HG03521 (cell line): ENCODE results near the gene POP7.
A peak's percentile ranks its signal among the peaks of the same experiment; 100 is the strongest.
"Not testable (repeated sequence)": the region's sequence is repeated elsewhere in the genome, so short reads cannot be mapped to it uniquely, and the experiment has no call there.

Experiments
- ATAC-seq: cut with Tn5 transposase; IDR thresholded peaks from one replicate; pipeline ENCODE4 v1.9.1; 2021; ENCODE audit warnings: mild to moderate bottlenecking, moderate library complexity; ENCODE audit not compliant: unreplicated experiment

POP7 gene

GRCh38 chr7:100705753-100706671, at the start of gene POP7:
Gene POP7, plus strand, starts transcription at chr7:100706121. Its CDS starts 710 bp downstream, at chr7:100706831.
- ATAC-seq = peak; percentile 92

DNA sequence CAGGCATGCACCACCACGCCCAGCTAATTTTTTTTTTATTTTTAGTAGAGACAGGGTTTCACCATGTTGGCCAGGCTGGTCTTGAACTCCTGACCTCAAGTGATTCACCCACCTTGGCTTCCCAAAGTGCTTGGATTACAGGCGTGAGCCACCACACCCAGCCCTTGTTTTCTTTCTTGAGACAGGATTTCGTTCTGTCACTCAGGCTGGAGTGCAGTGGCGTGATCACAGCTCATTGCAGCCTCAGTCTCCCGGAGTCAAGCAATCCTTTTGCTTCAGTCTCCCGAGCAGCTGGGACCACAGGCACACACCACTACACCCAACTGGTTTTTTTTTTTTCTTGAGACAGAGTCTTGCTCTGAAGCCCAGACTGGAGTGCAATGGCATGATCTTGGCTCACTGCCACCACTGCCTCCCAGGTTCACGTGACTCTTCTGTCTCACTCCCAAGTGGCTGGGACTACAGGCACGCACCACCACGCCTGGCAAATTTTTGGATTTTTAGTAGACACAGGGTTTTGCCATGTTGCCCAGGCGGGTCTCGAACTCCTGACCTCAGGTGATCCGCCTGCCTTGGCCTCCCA, 43.6 kb upstream of the POP7 start:
- not testable (repeated sequence) for ATAC-seq

- no peak for ATAC-seq
These were observed 40.7 kb upstream of the POP7 start for GRCh38 chr7:100665168-100665726.

DNA sequence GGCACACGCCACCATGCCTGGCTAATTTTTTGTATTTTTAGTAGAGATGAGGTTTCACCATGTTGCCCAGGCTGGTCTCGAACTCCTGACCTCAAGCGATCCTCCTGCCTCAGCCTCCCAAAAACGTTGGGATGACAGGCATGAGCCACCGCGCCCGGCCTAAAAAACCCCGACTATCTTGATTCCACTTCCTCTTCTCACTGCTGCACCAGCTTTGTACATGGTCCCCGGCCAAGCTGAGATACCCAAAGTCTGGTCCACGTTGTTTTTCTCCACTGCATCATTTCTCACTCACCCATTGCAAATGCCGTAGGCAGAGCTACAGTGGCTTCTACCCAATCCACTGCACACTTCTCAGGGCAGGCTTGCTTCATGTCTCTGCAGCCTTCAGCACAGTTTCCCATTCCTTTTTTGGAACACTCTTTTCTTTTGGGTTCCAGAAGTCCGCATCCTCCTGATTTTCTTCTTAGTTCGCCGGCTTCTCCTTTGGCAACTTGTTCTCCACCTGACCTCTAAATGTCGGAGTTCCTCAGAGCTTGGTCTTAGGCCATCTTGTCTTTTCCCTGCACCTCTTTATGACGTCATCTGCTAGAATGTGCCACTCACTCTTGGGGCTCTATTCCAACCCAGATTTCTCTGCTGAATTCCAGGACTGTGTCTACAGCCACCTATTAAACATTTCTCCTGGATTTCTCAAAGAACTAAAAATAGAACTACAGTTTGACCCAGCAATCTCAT, 38.4 kb upstream of the POP7 start:
- ATAC-seq = no peak

DNA sequence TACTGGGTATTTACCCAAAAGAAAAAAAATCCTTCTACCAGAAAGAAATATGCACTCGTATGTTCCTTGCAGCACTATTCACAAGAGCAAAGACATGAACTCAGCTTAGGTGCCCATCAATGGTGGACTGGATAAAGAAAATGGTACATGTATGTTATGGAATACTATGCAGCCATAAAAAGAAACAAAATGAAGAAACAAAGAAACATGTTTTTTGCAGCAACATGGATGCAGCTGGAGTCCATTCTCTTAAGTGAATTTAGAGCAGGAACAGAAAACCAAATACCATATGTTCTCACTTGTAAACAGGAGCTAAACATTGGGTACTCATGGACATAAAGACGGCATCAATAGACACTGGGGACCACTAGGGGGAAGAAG, 37.9 kb upstream of the POP7 start:
- ATAC-seq = no peak

DNA sequence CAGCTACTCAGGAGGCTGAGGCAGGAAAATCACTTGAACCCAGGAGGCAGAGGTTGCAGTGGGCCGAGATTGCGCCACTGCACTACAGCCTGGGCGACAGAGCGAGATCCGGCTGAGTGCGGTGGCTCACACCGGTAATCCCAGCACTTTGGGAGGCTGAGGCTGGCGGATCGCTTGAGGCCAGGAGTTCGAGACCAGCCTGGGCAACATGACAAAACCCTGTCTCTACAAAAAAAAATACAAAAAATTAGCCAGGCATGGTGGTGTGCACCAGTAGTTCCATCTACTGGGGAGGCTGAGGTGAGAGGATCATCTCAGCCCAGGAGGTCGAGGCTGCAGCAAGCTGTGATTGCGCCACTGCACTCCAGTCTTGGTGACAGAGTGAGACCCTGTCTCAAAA, 36.8 kb upstream of the POP7 start:
- not testable (repeated sequence) for ATAC-seq

GRCh38 chr7:100670074-100670473, 35.8 kb upstream of the POP7 start:
- no peak for ATAC-seq

GRCh38 chr7:100671353-100672327, 34.3 kb upstream of the POP7 start:
- ATAC-seq = no peak

- peak; percentile 63 for ATAC-seq
These were observed 32.5 kb upstream of the POP7 start, which contains the start of gene GNB2 for GRCh38 chr7:100673302-100673941. Gene GNB2, plus strand, starts transcription at chr7:100673740. Its CDS starts 2,526 bp downstream, at chr7:100676266.

- peak; percentile 5 for ATAC-seq
These were observed 31.9 kb upstream of the POP7 start for GRCh38 chr7:100673942-100674410.

DNA sequence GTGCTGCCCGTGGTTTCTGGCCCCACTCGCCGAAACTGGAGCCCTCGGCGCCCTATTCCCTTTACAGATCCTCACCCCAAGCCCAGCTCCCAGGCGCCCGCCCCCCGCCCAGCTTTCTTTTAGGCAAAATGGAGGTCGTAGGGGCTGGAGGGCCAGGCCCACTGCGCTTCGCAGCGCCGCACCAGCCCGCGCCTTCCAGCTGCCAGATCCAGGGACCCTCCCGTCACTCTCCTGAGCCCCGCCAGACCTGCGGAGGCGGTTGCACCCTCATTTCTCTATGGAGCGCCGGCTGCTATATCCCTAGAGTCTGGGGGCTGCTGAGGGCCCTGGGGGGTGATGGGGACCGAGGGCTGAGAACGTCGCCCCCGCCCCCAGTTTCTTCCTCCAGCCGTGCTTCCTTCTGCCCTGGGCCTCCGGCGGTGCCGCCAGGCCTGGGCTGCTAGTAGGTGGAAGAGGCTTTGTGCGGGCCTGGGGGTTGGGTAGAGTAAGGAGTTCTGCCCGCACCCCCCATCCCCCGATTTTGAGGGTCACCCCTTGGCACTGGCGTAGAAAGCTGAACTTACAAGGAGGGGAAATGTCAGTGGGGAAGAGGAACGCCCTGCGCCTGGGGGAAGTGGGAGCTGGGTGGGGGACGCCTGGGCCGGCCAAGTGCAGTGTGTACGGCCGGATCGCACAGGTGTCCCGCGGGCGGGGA, 31.4 kb upstream of the POP7 start:
- no peak for ATAC-seq

DNA sequence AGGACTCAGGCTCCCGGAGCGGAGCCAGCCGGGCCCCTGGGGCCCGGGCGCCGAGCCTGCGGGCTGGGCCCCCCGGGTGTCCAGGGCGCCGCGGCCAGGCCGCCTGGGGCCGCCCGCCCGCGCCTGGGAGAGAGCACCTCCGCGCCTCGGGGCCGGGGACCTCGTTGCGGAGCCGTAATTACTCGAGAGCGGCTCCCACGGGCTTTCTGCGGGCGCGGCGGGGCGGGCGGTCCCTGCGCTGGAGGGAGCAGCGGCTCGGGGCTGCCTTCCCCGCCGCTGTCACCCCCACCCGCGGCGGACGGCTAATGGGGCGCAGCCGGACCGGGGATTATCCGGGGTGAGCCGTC, 30.8 kb upstream of the POP7 start:
- ATAC-seq = no peak

DNA sequence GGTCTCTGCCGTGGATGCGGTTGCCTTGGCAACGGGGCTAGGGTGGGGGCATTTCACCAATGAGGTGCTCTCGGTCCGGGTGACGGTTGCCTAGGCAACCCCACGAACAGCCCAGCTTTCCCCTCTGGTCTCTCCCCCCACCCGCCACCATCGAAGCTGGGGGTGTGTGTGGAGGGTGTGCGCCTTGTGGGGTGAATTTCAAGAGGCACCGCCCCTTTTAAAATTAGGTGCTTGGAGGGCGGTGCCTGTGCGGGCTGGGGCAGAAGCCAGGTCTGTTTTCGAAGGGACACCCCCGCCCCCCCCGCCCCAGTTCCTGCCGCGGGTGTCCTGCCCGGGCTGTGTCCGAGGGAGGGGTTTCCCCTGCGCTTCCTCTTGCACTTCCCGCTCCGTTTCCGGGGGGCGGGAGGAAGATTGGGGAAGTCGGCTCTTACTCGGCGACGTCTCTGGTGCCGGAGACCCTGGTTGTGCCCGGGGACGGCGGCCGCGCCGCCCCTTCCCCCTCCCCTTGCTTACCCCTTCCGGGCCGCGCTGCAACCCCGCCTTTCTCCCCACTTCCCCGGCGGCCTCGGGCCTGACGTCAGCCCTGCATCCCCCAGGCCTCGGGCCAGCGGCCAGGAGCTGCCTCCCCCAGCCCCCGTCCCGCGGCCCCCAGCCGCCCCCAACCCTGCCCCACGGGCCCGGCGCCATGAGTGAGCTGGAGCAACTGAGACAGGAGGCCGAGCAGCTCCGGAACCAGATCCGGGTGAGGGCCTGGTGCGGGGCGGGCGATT, 30.2 kb upstream of the POP7 start:
- ATAC-seq = peak; percentile 17

DNA sequence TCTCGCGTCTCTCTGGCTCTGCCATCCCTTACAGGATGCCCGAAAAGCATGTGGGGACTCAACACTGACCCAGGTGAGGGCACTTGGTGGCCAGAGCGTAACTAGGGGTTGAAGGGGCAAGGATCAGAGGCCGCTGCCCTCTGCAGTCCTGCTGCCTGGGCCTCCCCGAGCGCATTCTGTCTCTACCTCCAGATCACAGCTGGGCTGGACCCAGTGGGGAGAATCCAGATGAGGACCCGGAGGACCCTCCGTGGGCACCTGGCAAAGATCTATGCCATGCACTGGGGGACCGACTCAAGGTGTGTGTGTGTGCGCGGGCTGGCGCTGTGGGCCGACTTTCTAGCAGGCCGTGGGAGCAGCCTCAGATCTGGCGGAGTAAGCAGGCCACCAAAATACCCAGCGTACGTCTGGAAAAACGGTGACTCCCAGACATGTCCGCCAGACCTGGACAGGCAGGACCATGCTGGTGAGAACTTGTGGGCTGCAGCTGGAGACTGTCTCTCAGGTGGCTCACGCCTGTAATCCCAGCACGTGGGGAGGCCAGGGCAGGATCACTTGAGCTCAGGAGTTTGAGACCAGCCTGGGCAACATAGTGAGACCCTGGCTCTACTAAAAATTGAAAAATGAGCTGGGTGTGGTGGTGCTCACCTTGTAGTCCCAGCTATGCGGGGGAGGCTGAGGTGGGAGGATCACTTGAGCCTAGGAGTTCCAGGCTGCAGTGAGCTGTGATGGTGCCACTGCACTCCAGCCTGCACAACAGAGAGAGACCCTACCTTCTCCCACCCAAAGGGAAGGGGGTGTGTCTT, 29.2 kb upstream of the POP7 start:
- ATAC-seq = no peak

DNA sequence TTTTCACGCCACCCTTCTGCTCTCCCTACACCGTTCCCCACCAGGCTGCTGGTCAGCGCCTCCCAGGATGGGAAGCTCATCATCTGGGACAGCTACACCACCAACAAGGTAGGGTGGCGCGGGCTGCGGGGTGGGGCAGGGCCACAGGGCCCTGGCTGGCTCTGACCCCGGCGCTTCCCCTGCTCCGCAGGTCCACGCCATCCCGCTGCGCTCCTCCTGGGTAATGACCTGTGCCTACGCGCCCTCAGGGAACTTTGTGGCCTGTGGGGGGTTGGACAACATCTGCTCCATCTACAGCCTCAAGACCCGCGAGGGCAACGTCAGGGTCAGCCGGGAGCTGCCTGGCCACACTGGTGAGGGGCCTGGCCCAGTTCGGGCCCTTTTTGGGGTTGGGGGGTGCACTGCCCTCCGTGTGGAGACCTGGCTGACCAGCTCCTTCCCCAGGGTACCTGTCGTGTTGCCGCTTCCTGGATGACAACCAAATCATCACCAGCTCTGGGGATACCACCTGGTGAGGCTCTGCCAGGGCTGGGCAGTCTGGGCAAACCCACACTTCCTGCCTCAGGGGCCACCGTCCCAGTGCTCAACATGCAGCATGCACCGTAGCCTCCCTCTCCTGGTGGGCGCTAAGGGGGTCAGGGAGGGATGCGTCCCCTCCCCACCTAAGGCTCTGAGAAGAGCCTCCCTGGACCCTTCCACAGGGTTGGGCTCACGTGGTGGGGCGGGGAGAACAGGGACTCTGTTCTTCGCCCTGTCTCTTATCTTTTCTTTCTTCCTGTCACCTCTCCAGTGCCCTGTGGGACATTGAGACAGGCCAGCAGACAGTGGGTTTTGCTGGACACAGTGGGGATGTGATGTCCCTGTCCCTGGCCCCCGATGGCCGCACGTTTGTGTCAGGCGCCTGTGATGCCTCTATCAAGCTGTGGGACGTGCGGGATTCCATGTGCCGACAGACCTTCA, 28.3 kb upstream of the POP7 start:
- ATAC-seq = no peak

DNA sequence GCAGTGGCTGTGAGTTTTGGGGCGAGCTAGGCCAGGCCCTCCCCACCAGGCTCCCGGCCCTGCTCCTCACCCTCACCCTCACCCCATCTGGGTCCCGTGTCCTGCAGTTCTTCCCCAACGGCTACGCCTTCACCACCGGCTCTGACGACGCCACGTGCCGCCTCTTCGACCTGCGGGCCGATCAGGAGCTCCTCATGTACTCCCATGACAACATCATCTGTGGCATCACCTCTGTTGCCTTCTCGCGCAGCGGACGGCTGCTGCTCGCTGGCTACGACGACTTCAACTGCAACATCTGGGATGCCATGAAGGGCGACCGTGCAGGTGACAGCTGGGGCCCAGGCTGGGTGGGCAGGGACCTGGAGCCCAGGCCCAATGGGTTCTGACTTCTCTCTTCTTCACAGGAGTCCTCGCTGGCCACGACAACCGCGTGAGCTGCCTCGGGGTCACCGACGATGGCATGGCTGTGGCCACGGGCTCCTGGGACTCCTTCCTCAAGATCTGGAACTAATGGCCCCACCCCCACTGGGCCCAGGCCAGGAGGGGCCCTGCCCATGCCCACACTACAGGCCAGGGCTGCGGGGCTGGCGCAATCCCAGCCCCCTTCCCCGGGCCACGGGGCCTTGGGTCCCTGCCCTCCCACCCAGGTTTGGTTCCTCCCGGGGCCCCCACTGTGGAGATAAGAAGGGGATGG, 27.5 kb upstream of the POP7 start:
- ATAC-seq = no peak
